ENCODE data around the gene PIP5KL1.

PIP5KL1 gene

DNA sequence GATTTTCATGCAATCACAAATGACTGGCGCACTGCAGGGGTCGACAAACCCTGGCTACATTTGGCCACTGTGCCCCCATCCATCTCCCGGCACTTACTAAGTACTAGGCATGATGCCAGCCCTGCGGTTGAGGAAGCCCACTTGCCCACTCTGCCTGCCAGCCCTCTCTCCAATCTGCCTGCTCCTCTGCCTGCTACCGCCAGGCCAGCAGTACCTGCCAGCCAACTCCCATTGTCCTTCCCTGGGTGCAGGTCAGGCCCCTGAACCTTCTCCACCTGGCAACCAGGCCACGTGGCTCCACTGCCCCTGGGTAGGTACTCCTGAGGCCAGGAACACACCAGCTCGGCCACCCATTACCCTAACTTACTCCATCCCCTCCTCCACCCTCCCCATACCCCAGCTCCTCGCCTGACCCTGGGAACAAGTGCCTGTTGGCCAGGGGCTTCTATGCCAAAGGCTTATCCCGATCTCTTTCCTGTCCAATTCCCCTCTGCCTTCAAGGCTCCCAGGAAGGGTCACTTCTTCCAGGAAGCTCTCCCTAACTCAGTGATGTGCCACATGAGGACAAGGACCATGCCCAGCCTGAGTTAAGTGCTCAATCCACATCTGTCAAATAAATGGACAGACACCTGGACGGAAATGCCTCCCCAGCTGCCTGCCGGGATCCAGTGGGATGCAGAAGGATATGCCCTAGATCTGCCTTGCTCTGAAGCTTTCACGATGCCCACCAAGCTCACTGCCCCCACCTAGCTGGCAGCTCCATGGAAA, 43.6 kb upstream of the PIP5KL1 start:
- no peaks in the 10 kb centered on the region for H3K27me3 ChIP-seq (ENCODE audit: control insufficient read depth, insufficient read depth, low read length)
- no peaks in the 10 kb centered on the region for H3K9me3 ChIP-seq (ENCODE audit: control insufficient read depth, insufficient read depth, low read depth, low read length)
- peaks cover 84% of the 10 kb centered on the region for H3K4me1 ChIP-seq (ENCODE audit: control insufficient read depth, insufficient read depth, low read length)
- H3K36me3 ChIP-seq (ENCODE audit: control insufficient read depth, insufficient read depth, low read length) = no peaks in the 10 kb centered on the region
- H3K27ac ChIP-seq (ENCODE audit: low read depth, low read length) = no peak overlapping the region
- H3K9ac ChIP-seq (ENCODE audit: low read length) = no peak overlapping the region
- H3K4me3 ChIP-seq (ENCODE audit: low read depth, low read length) = no peak overlapping the region

DNA sequence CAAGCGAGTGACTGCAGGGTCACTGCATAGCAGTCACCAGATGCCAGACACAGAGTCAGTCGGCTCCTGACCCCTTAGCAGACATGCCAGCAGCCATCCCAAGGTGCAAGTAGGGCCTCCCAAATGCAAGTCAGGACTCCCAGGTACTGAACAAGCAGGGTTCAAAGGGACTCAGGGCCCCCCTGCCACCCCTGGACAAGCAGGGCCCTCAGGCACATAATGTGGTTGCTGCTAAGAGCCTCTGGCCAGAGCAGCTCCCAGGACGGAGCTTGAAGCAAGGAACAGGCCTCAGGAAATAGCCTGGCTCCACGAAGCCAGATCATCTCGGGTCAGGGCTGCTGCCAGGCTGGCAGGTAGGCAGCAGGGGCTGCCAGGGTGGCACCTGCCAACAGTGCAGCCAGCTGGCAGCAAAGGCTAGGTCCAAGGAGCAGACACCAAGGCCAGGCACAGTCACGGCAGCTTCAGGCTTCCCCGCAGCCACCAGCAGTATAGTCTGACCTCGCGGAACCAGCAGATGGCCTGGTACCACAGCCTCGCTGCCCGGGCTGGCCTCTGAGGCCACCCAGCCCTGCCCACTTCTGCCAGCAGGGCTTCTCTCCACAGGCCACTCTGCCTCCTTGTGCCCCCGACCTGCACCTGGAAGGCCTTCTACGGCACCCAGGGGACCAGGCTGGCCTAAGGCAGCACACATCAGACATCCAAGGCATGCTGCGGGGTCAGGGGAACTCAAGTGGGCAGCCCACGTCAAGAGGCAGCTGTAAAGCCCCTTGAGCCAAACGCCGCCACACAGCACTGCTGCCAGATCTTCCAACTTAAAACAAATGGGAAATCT, 42.8 kb upstream of the PIP5KL1 start:
- no peak overlapping the region for H3K9ac ChIP-seq (ENCODE audit: low read length)
- H3K36me3 ChIP-seq (ENCODE audit: control insufficient read depth, insufficient read depth, low read length) = no peaks in the 10 kb centered on the region
- H3K27me3 ChIP-seq (ENCODE audit: control insufficient read depth, insufficient read depth, low read length) = no peaks in the 10 kb centered on the region
- H3K27ac ChIP-seq (ENCODE audit: low read depth, low read length) = no peak overlapping the region
- H3K9me3 ChIP-seq (ENCODE audit: control insufficient read depth, insufficient read depth, low read depth, low read length) = no peaks in the 10 kb centered on the region
- no peak overlapping the region for H3K4me3 ChIP-seq (ENCODE audit: low read depth, low read length)
- H3K4me1 ChIP-seq (ENCODE audit: control insufficient read depth, insufficient read depth, low read length) = peaks cover 85% of the 10 kb centered on the region

- Histone ChIP-seq H3K4me3 (ENCODE audit: low read depth, low read length) (no peak overlapping the region), H3K9me3 (ENCODE audit: control insufficient read depth, insufficient read depth, low read depth, low read length) (no peaks in the 10 kb centered on the region), H3K36me3 (ENCODE audit: control insufficient read depth, insufficient read depth, low read length) (no peaks in the 10 kb centered on the region), H3K27me3 (ENCODE audit: control insufficient read depth, insufficient read depth, low read length) (no peaks in the 10 kb centered on the region), H3K4me1 (ENCODE audit: control insufficient read depth, insufficient read depth, low read length) (peaks cover 82% of the 10 kb centered on the region), H3K27ac (ENCODE audit: low read depth, low read length) (no peak overlapping the region), H3K9ac (ENCODE audit: low read length) (peak overlapping the region; percentile 6)
Observed at GRCh38 chr9:127972236-127972871, 41.8 kb upstream of the PIP5KL1 start.

GRCh38 chr9:127971357-127972235, 41.0 kb upstream of the PIP5KL1 start:
- Histone ChIP-seq H3K9ac (ENCODE audit: low read length) (peak overlapping the region; percentile 1), H3K9me3 (ENCODE audit: control insufficient read depth, insufficient read depth, low read depth, low read length) (no peaks in the 10 kb centered on the region), H3K36me3 (ENCODE audit: control insufficient read depth, insufficient read depth, low read length) (no peaks in the 10 kb centered on the region), H3K4me1 (ENCODE audit: control insufficient read depth, insufficient read depth, low read length) (peaks cover 85% of the 10 kb centered on the region), H3K4me3 (ENCODE audit: low read depth, low read length) (no peak overlapping the region), H3K27me3 (ENCODE audit: control insufficient read depth, insufficient read depth, low read length) (no peaks in the 10 kb centered on the region), H3K27ac (ENCODE audit: low read depth, low read length) (no peak overlapping the region)

DNA sequence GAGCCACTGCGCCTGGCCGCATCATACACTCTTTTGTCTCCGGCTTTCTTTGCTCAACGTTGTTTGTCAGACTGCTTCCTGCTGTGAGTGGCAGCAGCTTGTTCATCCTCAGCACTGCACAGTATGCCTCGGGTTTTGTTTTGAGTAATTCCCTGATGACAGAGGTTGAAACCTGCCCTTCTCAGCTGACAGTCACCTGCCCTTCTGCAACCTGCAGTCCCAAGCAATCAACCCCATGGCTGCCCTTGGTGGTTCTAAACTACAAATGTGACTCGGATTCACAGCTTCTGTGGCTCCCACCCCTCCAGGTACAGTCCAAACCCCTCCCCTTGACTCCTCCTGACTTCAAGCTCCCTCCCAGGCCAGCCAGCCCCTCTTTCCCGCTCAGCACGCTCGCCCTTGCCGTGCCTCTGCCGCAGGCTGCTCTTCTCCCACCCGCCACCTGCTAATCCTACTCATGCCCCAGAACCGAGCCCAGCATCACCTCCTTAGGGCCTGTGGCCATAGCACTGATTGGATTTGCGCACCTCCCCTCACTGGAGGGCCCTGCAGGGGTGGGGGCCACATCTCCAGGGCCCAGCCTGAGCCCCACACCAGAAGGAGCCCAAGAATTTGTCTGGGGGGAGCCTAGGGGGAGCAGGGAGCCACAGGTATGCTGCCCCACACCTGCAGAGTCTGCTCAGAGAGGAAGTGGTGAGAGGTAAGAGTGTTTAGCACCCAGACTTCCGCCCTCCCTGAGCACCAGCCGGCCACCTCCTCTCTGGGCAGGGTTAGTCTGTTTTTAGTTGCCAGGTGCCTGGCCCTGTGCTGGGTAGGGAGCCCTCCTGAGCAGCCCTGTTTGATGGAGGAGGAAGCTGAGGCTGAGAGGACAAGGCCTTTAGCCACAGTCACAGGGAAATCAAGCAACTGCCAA, 40.1 kb upstream of the PIP5KL1 start:
- H3K9me3 ChIP-seq (ENCODE audit: control insufficient read depth, insufficient read depth, low read depth, low read length) = no peaks in the 10 kb centered on the region
- no peak overlapping the region for H3K9ac ChIP-seq (ENCODE audit: low read length)
- 0 out of 2 replicates have a peak overlapping the region, but pooled peaks have one; percentile 16 for H3K27ac ChIP-seq (ENCODE audit: low read depth, low read length)
- no peak overlapping the region for H3K4me3 ChIP-seq (ENCODE audit: low read depth, low read length)
- H3K4me1 ChIP-seq (ENCODE audit: control insufficient read depth, insufficient read depth, low read length) = peaks cover 87% of the 10 kb centered on the region
- no peaks in the 10 kb centered on the region for H3K27me3 ChIP-seq (ENCODE audit: control insufficient read depth, insufficient read depth, low read length)
- H3K36me3 ChIP-seq (ENCODE audit: control insufficient read depth, insufficient read depth, low read length) = no peaks in the 10 kb centered on the region

DNA sequence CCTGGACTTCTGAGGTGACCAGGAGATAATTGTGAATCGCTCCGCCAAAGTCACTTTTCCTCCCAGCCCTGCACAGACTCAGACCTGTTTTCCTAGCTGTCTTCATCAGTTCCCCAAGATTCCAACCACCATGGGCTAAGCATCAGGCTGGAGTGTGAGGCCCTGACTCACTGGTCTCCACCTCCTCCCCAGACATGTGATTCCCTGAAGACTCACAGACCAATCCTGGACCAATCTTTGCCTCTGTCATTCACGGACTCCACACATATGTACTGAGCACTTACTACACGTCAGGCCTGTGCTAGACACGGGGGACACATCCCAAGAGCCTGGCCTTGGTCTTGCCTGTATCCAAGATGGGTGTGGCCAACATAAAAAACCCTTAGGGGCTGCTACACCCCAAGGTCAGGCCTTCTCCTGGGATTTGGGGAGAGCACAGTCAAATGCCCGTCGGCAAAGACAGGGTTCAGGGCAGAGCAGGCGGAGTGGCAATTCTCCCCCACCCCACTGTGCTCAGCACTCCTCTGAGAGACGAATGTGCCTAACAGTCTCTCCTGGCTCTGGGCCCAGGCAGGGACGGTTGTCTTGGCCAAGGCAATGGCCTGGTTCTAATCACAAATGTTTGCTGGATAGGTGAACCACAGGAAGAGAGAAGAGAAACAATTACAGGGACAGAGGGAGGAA, 38.3 kb upstream of the PIP5KL1 start:
- H3K4me1 ChIP-seq (ENCODE audit: control insufficient read depth, insufficient read depth, low read length) = peaks cover 79% of the 10 kb centered on the region
- no peak overlapping the region for H3K9ac ChIP-seq (ENCODE audit: low read length)
- no peaks in the 10 kb centered on the region for H3K9me3 ChIP-seq (ENCODE audit: control insufficient read depth, insufficient read depth, low read depth, low read length)
- no peaks in the 10 kb centered on the region for H3K36me3 ChIP-seq (ENCODE audit: control insufficient read depth, insufficient read depth, low read length)
- H3K27me3 ChIP-seq (ENCODE audit: control insufficient read depth, insufficient read depth, low read length) = no peaks in the 10 kb centered on the region
- H3K4me3 ChIP-seq (ENCODE audit: low read depth, low read length) = no peak overlapping the region
- H3K27ac ChIP-seq (ENCODE audit: low read depth, low read length) = no peak overlapping the region

DNA sequence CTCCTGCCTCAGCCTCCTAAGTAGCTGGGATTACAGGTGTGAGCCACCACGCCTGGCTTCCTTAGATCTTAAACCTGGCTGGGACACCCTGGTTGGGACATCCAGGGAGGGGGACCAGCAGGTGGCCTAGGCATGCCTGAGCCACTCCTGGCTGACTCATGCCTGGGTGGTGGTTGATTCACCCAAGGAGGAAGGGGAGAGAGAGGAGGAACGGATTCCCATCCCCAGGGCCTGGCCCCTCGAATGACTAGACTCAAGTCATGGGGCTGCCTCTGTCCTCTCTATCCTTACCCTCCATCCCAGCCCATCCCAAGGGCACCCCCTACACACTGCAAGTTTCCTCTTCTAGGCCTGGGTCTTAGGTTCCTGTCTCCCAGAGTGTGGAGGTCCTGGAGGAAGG, 37.5 kb upstream of the PIP5KL1 start:
- Histone ChIP-seq H3K36me3 (ENCODE audit: control insufficient read depth, insufficient read depth, low read length) (no peaks in the 10 kb centered on the region), H3K9ac (ENCODE audit: low read length) (no peak overlapping the region), H3K4me3 (ENCODE audit: low read depth, low read length) (no peak overlapping the region), H3K9me3 (ENCODE audit: control insufficient read depth, insufficient read depth, low read depth, low read length) (no peaks in the 10 kb centered on the region), H3K4me1 (ENCODE audit: control insufficient read depth, insufficient read depth, low read length) (peaks cover 79% of the 10 kb centered on the region), H3K27ac (ENCODE audit: low read depth, low read length) (no peak overlapping the region), H3K27me3 (ENCODE audit: control insufficient read depth, insufficient read depth, low read length) (no peaks in the 10 kb centered on the region)

- no peaks in the 10 kb centered on the region for H3K36me3 ChIP-seq (ENCODE audit: control insufficient read depth, insufficient read depth, low read length)
- no peak overlapping the region for H3K27ac ChIP-seq (ENCODE audit: low read depth, low read length)
- no peak overlapping the region for H3K4me3 ChIP-seq (ENCODE audit: low read depth, low read length)
- no peak overlapping the region for H3K9ac ChIP-seq (ENCODE audit: low read length)
- peaks cover 75% of the 10 kb centered on the region for H3K4me1 ChIP-seq (ENCODE audit: control insufficient read depth, insufficient read depth, low read length)
- H3K27me3 ChIP-seq (ENCODE audit: control insufficient read depth, insufficient read depth, low read length) = no peaks in the 10 kb centered on the region
- H3K9me3 ChIP-seq (ENCODE audit: control insufficient read depth, insufficient read depth, low read depth, low read length) = no peaks in the 10 kb centered on the region
Observed at GRCh38 chr9:127967151-127967809, 36.7 kb upstream of the PIP5KL1 start.

DNA sequence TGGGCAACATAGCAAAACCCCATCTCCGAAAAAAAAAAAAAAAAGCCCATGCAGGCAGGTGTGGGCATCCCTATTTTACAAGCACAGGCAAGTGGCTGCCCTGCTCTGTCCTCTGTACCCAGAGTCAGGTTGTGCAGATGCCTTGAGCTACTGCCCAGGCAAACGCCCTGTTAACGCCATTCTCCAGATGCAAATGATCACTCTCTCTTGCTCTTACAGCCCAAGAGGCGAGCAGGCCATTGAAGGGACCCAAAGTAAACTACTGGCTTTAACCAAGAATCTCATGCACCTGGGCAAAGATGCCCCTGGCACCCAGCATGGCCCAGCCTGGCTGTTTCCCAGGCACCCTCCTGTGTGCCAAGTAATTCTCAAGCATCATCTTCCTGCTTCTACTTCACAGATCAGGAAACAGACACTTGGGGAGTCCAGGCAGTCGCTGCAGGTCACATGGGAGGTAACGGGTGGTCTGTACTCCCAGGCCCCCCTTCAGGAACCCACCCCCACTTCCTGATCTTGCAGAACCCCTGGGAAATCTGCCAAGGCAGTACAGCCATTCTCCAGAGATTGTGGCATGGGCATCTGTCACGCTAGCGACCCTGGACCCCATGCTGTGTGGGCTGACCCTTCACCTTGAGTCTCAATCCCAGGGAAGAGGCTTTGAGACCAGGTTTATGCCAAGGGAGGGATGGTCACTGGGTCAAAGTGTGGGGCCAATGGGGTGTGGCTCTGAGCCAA, 36.0 kb upstream of the PIP5KL1 start:
- H3K27ac ChIP-seq (ENCODE audit: low read depth, low read length) = no peak overlapping the region
- no peak overlapping the region for H3K9ac ChIP-seq (ENCODE audit: low read length)
- H3K36me3 ChIP-seq (ENCODE audit: control insufficient read depth, insufficient read depth, low read length) = no peaks in the 10 kb centered on the region
- no peak overlapping the region for H3K4me3 ChIP-seq (ENCODE audit: low read depth, low read length)
- no peaks in the 10 kb centered on the region for H3K27me3 ChIP-seq (ENCODE audit: control insufficient read depth, insufficient read depth, low read length)
- H3K9me3 ChIP-seq (ENCODE audit: control insufficient read depth, insufficient read depth, low read depth, low read length) = no peaks in the 10 kb centered on the region
- H3K4me1 ChIP-seq (ENCODE audit: control insufficient read depth, insufficient read depth, low read length) = peaks cover 69% of the 10 kb centered on the region
